Erythroblast (primary cell): ENCODE data around the gene AGRP.

Source experiments
- GATA1 ChIP-seq: IDR thresholded peaks from 2 replicates; pipeline ENCODE4 v1.6.1; 2011; ENCODE audit warnings: low read depth, mild to moderate bottlenecking, control low read depth, low read length, moderate library complexity
- POLR2A ChIP-seq: IDR thresholded peaks from 2 replicates; pipeline ENCODE4 v1.6.1; 2011; ENCODE audit warnings: mild to moderate bottlenecking, low read length

DNA sequence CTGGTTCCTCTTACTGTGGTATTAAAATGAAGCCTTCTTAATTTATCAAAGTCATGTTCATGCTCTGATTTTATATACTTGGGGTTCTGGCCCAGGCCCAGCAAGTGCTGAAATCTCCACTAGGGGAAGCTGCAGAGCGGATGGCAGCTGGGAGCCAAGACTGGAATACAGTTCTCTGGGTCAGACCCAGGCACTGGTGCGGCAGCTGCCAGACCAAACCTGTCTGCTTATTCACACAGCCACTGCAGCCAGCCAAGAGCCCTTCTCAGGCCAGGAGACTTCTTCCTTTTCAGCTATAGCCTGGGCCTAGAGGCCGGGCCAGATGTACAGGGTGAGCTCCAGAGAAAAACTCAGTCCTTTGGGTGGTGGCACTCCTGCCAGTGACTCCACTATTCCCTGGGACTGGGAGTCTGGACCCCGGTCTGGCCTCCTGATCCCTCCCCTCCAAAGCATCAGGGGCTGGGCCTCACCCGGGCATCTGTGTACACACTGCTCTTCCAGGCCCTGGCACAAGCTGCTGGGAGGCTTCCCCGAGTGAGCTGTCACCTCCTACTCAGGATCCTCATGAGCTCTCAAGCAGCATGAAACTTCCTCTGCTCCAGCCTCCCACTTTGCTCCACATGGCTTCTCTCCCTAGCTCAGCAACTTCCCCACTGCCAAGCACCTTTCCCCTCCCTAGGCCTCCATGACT lies 26.8 kb downstream of the AGRP start:
- no peak for TF ChIP-seq POLR2A
- no peak for TF ChIP-seq GATA1
